Measurements from ENCODE around the gene EIF4A3. TPM values are rescaled to one million over a fixed set of nuclear protein-coding genes. Genes with fewer than 3 reads are reported as not detected.

EIF4A3 gene
- total and polyA plus RNA-seq, 2 experiments from 2014 or later = 124 to 126 TPM

- no peaks in the 10 kb centered on the region for H3K4me1 ChIP-seq (ENCODE audit: low read depth)
- no peak overlapping the region for H3K27ac ChIP-seq
- no peaks in the 10 kb centered on the region for H3K36me3 ChIP-seq
- H3K9me3 ChIP-seq (ENCODE audit: low read depth) = no peaks in the 10 kb centered on the region
- no peak for TF ChIP-seq CTCF (IDR thresholded peaks at IDR 0.05; ENCODE audit: low read depth, low read length)
- H3K4me3 ChIP-seq = no peak overlapping the region
- no peaks in the 10 kb centered on the region for H3K27me3 ChIP-seq
- no peak for DNase-seq (ENCODE audit: low read depth in 1 of 2, low spot score in 1 of 2)
Observed at GRCh38 chr17:80154166-80154565, 7.2 kb upstream of the EIF4A3 start.

GRCh38 chr17:80153004-80153403 is 6.1 kb upstream of the EIF4A3 start:
- H3K27ac ChIP-seq = no peak overlapping the region
- no peaks in the 10 kb centered on the region for H3K4me1 ChIP-seq (ENCODE audit: low read depth)
- H3K27me3 ChIP-seq = no peaks in the 10 kb centered on the region
- TF ChIP-seq CTCF (IDR thresholded peaks at IDR 0.05; ENCODE audit: low read depth, low read length) = no peak
- no peaks in the 10 kb centered on the region for H3K36me3 ChIP-seq
- no peak for DNase-seq (ENCODE audit: low read depth in 1 of 2, low spot score in 1 of 2)
- H3K4me3 ChIP-seq = no peak overlapping the region
- H3K9me3 ChIP-seq (ENCODE audit: low read depth) = no peaks in the 10 kb centered on the region

- H3K27ac ChIP-seq = no peak overlapping the region
- H3K36me3 ChIP-seq = no peaks in the 10 kb centered on the region
- H3K4me3 ChIP-seq = no peak overlapping the region
- no peaks in the 10 kb centered on the region for H3K27me3 ChIP-seq
- no peak for TF ChIP-seq CTCF (IDR thresholded peaks at IDR 0.05; ENCODE audit: low read depth, low read length)
- DNase-seq (ENCODE audit: low read depth in 1 of 2, low spot score in 1 of 2) = peak in 1 of 2 donors; percentile 95
- H3K9me3 ChIP-seq (ENCODE audit: low read depth) = no peaks in the 10 kb centered on the region
- no peaks in the 10 kb centered on the region for H3K4me1 ChIP-seq (ENCODE audit: low read depth)
Observed at GRCh38 chr17:80152081-80152702, 5.3 kb upstream of the EIF4A3 start.

- no peak overlapping the region for H3K4me3 ChIP-seq
- TF ChIP-seq CTCF (IDR thresholded peaks at IDR 0.05; ENCODE audit: low read depth, low read length) = no peak
- no peak overlapping the region for H3K27ac ChIP-seq
- no peaks in the 10 kb centered on the region for H3K36me3 ChIP-seq
- H3K4me1 ChIP-seq (ENCODE audit: low read depth) = no peaks in the 10 kb centered on the region
- DNase-seq (ENCODE audit: low read depth in 1 of 2, low spot score in 1 of 2) = peak in 1 of 2 donors; percentile 77
- no peaks in the 10 kb centered on the region for H3K27me3 ChIP-seq
- H3K9me3 ChIP-seq (ENCODE audit: low read depth) = no peaks in the 10 kb centered on the region
Observed at GRCh38 chr17:80151333-80151732, 4.4 kb upstream of the EIF4A3 start.

GRCh38 chr17:80146121-80147034 is 550 bp downstream of the EIF4A3 start:
- TF ChIP-seq CTCF (IDR thresholded peaks at IDR 0.05; ENCODE audit: low read depth, low read length) = no peak
- Histone ChIP-seq H3K4me3 (peak overlapping the region; percentile 93), H3K27me3 (no peaks in the 10 kb centered on the region), H3K4me1 (ENCODE audit: low read depth) (peaks cover 11% of the 10 kb centered on the region), H3K9me3 (ENCODE audit: low read depth) (no peaks in the 10 kb centered on the region), H3K27ac (peak overlapping the region; percentile 81), H3K36me3 (peaks cover 29% of the 10 kb centered on the region)
- peak; percentile 28 to 32 for DNase-seq (ENCODE audit: low read depth in 1 of 2, low spot score in 1 of 2)

All from cardiac muscle cell (in vitro differentiated cells and primary cell).